GM12865 (cell line): ENCODE measurements around the gene CDH4.
"Not testable (repeated sequence)": the region's sequence is repeated elsewhere in the genome, so short reads cannot be mapped to it uniquely, and the experiment has no call there.

Experiments
- DNase-seq: peaks from one replicate; pipeline ENCODE4 v3.0.0; 2010; ENCODE audit warnings: low read depth
- H3K4me3 ChIP-seq: 2 replicates; pipeline ENCODE4 v1.5.1; 2011; ENCODE audit warnings: mild to moderate bottlenecking, low read depth, low read length, control low read depth
- TF ChIP-seq, protein P1 (sequence below): IDR thresholded peaks from 2 replicates; pipeline ENCODE4 v1.5.1; 2011; ENCODE audit warnings: low read length, control low read depth, low read depth, inconsistent platforms; ENCODE audit not compliant: insufficient read depth; ENCODE audit errors: missing control alignments

CDH4 gene

DNA sequence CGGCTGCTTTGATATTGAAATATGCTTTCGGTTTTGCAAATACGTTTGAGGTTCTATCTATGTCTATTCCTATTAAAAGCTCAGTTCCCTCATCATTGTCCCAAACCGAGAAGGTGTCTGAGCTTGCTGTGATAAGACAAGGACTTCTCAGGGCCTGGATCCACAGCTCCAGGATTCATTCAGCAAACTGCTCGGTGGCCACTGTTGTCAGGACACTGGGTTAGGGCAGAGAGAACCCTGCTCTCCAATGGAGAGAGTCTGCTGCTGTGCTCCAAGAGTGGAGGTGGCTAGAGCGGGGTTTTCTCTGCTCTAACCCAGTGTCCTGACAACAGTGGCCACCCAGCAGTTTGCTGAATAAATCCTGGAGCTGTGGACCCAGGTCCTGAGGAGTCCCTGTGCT, 198.5 kb downstream of the CDH4 start:
- TF ChIP-seq, protein P1, sequence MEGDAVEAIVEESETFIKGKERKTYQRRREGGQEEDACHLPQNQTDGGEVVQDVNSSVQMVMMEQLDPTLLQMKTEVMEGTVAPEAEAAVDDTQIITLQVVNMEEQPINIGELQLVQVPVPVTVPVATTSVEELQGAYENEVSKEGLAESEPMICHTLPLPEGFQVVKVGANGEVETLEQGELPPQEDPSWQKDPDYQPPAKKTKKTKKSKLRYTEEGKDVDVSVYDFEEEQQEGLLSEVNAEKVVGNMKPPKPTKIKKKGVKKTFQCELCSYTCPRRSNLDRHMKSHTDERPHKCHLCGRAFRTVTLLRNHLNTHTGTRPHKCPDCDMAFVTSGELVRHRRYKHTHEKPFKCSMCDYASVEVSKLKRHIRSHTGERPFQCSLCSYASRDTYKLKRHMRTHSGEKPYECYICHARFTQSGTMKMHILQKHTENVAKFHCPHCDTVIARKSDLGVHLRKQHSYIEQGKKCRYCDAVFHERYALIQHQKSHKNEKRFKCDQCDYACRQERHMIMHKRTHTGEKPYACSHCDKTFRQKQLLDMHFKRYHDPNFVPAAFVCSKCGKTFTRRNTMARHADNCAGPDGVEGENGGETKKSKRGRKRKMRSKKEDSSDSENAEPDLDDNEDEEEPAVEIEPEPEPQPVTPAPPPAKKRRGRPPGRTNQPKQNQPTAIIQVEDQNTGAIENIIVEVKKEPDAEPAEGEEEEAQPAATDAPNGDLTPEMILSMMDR = no peak
- no peak overlapping the region for H3K4me3 ChIP-seq
- DNase-seq = no peak

DNA sequence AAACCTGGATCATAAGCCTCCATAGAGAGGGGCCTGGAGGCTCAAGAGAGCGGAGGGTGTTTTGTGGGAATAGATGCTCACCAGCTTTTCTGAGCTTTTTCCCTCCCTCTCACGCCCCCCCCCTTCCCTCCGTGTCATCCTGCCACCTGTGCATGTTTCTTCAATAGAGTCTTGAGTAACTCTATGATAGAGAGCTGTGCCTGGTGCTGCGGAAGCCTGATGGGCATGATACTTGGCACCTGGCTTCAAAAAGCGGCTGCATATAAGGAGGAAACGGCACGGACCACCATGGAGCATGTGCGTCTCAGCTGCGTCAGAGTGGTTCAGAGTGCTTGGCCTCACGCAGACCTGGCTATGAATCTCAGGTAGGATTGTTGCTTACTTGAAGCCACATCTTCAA, 198.9 kb downstream of the CDH4 start:
- no peak overlapping the region for H3K4me3 ChIP-seq
- DNase-seq = no peak
- TF ChIP-seq, protein P1 = no peak

DNA sequence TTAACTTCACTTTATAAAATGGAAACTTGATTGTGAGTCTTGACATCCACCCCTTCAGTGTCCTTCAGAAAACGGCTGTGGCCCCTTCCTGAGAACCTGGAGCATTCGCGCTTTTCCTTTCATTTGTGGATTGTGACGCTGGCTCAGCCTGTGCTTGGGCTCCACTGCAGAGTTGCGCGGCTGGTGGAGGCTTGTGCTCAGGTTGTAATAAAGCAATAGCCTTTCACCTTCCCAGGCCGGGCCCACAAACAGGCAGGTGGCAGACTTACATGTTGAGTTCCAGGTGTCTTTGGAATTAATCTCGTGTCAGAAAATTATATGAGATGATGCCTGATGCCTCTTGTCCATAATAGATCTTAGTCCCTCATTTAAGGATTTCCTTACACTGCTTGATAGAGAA, 199.9 kb downstream of the CDH4 start:
- no peak for DNase-seq
- TF ChIP-seq, protein P1 = no peak
- no peak overlapping the region for H3K4me3 ChIP-seq

DNA sequence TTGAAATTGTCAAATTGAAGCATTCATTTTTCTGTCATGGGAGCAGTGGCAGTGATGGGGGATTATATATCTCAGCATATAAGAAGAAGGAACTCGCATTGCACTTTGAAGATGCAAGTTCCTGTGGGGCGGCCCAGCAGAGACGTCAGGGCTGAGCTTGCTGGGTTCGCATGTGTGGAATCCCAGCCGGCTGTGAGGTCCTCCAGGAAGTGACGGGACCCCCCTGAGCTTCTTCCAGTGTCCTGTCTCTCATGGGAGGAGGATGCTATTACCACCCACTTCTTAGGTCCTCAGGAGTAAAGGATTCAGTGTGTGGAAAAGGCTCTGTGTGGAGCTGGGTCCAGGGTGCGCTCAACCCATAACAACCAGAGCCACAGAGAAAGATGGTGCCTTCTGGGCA, 201.2 kb downstream of the CDH4 start:
- TF ChIP-seq, protein P1 = no peak
- no peak overlapping the region for H3K4me3 ChIP-seq
- DNase-seq = no peak

DNA sequence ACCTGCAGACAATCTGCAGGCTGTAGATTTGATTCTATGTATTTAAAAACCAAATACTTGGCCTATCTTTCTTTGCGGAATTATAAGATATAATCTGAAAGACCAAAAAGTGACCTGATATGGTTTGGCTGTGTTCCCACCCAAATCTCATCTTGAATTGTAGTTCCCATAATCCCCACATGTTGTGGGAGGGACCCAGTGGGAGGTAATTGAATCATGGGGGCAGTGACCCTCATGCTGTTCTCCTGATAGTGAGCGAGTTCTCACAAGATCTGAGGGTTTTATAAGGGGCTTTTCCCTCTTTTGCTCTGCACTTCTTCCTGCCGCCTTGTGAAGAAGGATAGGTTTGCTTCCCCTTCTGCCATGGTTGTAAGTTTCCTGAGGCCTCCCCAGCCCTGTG, 201.6 kb downstream of the CDH4 start:
- H3K4me3 ChIP-seq, DNase-seq: not testable (repeated sequence)

DNA sequence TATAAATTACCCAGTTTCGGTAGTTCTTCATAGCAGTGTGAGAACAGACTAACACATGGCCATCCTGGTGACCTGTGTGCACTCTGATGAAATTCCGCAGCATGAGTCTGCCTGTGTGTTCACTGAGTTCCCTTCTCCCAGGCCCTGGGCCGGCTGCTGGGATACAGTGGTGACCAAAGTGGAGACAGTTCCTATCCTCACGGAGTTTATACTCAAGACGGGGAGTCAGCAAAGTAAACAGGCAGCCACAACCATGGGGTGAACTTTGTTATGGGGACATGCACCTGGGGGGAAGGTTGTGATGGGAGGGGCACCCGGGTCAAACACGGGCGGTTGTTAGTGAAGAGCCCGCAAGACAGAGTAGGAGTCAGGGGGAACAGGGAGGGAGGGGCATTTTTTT, 202.0 kb downstream of the CDH4 start:
- no peak overlapping the region for H3K4me3 ChIP-seq
- TF ChIP-seq, protein P1 = no peak
- no peak for DNase-seq

DNA sequence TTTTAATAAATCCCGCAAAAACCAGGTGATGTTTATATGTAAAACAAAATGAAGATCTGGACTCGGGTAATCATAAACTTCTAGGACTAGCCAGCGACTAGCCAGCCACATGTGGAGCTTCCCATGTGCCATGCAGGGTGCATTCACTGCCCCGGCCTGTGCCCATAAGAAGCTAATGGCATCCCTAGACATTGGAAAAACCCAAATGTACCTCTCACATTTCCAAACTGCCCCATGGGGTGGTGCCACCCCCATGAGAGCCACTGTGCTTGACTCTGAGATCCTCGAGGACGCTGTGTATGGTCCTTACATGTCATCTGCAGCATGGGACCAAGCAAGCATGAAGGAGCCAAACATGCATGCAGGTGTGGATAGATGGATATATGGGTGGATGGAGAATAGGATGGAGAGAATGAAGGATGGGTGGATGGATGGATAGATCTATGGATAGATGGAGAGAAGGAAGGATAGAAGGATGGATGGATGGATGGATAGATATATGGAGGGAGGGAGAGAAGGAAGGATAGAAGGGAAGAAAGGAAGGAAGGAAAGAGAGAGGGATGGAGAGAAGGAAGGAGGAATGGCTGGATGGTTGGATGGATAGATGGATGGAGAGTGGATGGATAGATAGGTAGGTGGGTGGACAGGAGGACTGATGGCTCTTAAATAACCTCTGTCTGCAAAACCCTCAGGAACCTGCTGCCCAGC, 203.6 kb downstream of the CDH4 start:
- DNase-seq = no peak
- H3K4me3 ChIP-seq = no peak overlapping the region
- TF ChIP-seq, protein P1 = no peak
